GM19463 (cell line): ENCODE results near the gene SRRM1.
"Not testable (repeated sequence)": the region's sequence is repeated elsewhere in the genome, so short reads cannot be mapped to it uniquely, and the experiment has no call there.

Source experiments
- ATAC-seq: cut with Tn5 transposase; IDR thresholded peaks from one replicate; pipeline ENCODE4 v1.9.1; 2021; ENCODE audit warnings: mild to moderate bottlenecking, moderate library complexity; ENCODE audit not compliant: unreplicated experiment

Gene SRRM1

DNA sequence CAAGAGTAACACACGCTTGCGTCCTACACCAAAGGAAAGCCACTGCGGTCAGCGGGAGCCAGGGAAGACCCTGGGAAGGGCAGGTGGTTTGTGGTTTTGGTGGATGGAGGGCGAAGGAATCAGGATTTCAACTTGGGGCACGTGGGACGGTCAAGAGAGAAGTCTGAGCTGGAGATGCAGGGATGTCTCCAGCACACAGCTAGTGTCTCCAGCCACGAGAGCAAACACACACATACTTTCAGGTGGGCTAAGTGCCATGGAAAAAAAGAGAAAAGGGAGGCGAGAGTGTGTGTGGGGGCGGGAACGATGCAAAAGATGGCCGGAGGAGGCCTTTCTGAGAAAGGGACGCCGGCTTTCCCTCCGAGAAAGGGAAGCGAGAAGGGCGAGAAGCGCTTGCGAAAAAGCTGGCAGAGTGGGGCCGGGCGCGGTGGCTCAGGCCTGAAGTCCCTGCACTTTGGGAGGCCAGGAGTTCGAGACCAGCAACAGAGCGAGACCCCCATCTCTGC is 1.4 kb upstream of the SRRM1 start:
- ATAC-seq: no peak

DNA sequence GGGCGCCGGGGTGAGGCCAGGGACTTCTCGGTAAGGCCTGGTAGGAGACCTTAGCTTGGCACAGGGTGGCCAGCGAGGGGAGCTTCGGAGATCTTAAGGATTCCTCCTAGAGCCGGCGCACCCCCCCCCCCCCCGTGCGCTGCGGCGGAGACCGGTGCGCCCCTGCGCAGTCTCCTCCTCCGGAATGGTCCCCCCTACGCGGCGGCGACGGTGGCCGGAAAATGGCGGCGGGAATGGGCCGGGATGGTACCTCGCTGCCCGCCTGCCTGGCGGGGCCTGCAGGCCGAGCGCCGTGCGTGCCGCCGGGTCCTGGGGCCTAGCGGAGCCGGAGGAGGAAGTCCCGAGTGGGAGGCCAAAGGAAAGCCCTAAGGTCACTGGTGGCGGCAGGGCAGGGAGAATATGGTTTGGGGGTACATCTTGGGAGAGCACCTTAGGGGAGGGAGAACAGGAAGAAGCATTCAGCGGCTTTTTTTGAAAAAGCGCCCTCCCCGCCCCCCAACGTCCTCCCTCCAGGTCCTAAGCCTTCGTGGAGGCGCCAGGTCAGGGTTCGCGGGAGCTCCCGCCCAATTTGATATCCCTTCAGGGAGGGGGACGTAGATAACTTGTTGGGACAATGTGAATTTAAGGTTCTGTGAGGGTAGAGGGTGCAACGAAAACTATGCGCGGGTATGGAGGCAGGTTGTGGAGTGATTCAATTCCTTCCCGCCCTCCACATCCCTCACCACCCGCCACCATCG is 429 bp downstream of the SRRM1 start:
- peak; percentile 9 for ATAC-seq

DNA sequence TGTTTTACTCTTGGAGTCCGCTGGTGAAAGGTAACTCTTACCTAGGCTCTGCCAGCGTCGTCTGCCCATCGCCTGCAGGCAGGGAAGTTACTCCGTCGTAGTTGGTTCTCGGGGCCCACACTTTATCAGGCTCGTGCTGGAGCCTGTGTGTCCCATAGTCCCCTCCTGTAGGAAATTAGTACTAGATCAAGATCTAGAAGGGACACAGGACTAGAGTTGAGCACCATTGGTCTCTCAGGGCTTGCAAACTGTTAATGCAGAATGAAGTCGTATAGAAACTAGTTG is 940 bp downstream of the SRRM1 start:
- no peak for ATAC-seq

DNA sequence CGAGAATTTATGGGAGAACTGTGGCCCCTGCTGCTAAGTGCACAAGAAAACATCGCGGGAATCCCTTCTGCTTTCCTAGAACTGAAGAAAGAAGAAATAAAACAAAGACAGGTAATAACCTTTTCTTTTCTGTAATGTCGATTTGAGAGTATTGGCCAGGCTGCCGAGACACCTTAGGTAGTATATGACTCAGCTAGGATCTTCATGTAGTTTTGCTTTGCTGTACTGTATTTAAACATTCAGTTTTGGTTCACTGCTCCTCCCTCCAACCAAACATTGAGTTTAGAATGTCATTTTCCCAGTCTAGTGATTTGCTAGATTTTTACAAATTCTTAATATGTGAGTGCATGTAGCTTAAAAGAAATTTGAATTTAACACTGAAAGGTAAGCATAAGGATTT is 5.8 kb downstream of the SRRM1 start:
- ATAC-seq: no peak

DNA sequence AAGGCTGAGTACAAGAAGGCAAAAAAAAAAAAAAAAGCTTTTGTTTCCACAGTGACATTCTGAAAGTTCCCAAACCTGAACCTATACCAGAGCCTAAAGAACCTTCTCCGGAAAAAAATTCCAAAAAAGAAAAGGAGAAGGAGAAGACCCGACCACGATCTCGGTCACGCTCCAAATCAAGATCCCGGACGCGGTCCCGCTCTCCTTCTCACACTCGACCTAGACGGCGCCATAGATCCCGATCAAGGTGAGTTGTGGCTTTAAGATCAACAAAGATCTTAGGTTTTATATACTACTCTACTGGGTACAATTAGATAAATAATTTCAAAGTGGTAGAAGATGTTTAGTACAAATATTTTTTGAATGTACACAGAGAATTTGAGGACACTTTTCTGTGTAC is 9.3 kb downstream of the SRRM1 start:
- no peak for ATAC-seq

DNA sequence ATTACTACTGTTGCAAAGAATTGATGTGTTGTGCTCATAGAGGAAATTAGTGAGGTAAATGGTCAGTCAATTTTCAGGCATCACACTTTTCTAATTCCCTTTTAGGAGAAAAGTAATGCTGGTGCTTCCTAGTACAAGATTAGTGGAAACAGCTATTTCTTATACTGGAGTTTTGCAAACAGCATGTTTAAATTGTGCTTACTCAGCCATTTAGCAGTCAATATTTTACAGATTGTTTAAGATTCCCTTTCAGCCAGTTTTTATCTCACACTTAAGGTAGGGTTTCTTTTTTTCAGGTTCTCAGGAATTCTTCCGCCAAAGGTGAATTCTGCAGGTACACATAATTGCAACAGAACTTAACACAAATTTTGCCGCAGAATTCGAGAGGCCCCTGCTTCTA is 10.9 kb downstream of the SRRM1 start:
- no peak for ATAC-seq

DNA sequence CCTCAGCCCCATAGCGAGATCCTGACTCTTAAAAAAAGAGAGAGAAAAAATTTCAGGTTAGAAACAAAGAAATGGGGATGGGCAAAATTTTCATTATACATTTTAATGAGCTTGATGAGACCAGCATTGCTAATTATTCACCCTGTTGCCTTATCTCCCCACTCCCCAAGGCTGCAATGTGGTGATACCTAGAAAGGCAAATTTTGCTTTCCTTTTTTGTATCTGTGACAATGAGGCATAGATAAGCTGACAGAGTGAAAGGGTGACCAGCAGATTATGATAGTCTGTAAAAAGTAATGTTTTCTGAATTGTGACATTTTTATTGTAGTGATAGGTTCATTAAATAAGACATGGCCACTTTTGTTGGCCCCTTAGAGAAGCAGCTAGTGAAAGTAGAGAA is 12.9 kb downstream of the SRRM1 start:
- ATAC-seq: no peak

DNA sequence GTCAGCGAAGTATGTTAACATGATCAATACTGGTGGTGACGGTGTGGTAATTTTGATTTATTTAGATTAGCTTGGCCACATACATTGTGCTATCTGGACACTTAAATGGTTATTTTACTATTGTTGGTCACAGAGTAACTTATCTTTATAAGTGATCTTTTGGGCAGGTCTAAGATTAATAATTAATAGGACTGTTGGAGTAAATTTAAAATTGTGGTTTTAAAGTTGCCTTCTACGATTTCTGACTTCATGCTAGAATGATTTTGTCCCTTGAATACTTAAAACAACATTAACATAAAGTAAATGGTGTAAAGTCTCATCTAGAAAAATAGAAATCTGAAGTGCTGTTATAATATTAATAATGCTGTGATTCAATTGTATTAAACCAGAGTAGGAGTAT is 14.7 kb downstream of the SRRM1 start:
- no peak for ATAC-seq

DNA sequence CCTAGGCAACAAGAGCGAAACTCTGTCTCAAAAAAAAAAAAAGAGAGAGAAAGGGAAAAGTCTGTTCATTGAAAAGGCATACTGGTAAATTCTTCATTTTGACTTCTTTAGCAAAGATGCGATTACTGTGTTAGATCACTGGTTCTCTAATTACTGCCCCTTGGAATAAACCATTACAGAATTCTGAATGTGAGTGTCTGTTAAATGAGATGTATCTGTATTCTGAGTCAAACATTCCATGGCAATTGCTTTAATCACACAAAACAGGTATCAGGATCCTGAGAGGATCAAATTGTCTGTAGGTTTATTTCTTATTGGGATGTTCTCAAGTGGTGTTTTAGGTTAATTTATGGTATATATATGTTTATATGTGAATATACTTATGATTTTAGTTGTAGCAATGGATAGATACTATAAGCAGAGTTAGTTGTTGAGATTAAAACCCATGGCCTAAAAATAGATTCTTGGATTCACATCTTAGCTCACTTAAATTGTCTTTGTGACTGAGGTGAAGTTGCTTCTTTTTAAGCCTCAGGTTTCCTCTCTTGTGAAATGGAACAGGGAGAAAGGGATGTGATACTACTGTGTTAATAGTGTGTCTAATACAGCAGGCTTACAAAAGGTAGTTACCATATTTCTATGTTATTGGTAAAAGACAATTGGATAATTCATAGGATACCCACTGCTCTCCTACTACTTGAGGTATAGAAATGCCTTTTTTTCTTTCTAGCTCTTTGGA is 16.2 kb downstream of the SRRM1 start:
- ATAC-seq: no peak

DNA sequence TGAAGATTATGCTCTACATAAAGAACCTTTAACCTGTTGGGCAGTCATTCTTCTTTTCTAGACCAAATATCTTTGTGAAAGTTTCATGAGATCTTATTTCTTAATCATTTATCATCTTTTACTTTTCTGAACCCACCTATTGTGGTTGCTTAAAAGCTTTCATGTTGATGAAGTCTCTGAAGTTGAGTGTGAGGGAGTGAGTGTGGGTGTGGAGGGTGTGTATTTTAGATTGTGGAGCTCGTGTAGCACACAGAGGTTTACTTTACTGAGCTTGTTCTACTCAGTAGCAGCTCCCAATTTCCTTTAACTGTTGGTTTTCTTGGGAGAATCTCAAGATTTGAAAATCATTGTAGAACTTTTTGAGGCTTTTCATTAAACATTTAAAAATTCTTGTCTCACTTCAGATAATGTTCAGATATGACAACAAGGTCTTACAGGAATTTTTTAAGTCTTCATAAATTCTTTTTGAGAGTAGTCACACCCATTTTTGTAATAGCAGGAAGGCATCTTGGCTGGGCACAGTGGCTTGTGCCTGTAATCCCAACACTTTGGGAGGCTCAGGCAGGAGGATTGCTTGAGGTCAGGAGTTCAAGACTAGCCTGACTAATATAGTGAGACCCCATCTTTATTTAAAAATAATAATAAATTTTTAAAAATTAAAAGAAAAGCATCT is 17.0 kb downstream of the SRRM1 start:
- ATAC-seq: no peak

DNA sequence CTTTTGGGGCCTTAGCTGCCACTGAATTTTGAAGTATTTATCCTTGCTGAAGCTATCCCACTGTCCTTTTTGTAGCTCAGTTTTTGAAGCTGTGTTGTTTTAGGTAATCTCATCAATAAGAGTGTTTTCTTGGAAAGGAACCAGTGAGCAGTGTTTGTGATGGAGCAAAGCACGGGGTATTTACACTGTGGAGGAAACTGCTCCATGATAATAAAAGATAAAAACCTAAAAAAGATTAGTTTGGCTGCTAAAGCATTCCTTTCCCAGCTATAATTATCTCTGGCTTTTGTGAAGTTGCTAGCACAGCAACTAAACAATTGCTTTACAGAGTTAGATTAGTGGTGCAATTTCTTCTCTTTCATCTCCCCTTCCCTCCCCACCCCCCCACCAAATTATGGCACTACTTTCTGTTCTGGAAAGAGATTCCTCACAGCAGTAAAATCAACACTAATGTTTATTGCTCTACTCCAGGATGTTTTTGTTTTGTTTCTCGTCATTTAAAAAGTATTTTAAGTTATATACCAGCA is 21.5 kb downstream of the SRRM1 start:
- ATAC-seq: no peak

DNA sequence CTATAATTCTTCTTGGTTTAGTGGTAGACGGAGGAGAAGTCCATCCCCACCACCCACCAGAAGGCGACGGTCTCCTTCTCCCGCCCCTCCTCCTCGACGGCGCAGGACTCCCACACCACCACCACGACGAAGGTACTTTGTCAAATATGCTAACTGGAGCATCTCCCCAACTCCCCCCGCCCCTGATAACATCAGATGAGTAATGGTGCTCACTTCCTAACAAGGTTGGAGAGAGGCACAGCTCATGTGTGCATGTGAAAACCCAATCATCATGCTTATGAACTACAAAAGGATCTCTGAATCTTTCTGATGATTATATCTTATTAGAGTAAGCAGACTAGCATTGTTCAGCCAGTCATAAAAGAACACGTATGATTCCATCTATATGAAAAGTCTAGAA is 23.7 kb downstream of the SRRM1 start:
- no peak for ATAC-seq

DNA sequence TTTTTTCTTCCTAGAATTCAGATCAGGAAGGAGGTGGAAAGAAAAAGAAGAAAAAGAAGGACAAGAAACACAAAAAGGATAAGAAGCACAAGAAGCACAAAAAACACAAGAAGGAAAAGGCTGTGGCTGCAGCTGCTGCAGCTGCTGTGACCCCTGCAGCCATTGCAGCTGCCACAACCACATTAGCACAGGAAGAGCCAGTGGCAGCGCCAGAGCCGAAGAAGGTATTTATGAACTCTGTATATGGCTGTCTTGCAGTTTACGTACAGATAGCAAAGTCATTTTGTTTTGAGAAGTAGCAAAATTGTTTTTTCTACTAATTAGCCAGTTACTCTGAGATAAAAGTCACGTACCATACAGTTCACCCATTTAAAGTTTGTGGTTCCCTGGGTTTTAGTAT is 28.3 kb downstream of the SRRM1 start:
- ATAC-seq: not testable (repeated sequence)

DNA sequence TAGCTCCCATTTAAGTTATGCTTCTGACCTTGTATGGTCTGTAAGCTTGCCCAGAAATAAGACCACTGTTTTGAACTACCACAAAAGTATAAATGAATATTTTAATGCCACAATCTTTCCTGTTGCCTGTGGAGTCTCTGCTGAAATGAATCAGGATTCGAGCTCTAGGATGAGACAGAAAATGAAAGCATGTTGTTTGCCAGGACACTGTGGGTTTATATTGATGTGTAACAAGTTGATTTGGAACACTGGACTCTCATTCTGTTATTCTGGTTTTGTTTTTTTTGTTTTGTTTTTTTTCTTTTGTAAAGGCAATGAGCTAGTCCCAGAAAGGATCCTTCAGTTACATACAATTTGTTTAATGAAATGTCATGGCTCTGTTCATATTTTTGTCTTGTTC is 29.6 kb downstream of the SRRM1 start:
- ATAC-seq: not testable (repeated sequence)

DNA sequence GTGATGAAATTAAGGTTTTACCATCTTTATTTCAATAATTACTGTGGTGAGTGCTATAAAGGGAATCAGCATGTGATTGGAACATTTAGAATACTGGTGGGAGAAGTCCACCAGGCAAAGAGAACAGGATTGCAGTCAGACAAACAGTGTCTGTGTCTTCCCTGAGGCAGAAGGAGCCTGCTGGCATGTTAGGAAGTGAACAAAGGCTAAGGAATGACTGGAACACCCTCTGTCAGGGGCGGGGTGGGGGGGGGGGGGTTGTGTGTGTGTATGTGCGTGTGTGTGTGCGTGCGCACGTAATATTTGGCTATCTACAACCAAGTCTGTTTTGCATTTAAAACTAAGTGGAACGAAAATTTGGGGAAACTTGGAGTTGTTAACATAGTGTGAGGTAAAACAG is 30.2 kb downstream of the SRRM1 start:
- no peak for ATAC-seq

DNA sequence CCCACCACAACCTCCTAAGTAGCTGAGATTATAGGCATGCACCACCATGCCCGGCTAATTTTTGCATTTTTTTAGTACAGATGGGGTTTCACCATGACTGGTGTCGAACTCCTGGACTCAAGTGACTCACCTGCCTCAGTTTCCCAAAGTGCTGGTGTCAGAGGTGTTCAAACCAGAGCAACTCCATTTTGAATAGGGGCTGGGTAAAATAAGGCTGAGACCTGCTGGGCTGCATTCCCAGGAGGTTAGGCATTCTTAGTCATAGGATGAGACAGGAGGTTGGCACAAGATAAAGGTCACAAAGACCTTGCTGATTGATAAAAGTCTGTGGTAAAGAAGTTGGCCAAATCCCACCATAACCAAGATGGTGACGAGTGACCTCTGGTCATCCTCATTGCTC is 35.3 kb downstream of the SRRM1 start:
- not testable (repeated sequence) for ATAC-seq

DNA sequence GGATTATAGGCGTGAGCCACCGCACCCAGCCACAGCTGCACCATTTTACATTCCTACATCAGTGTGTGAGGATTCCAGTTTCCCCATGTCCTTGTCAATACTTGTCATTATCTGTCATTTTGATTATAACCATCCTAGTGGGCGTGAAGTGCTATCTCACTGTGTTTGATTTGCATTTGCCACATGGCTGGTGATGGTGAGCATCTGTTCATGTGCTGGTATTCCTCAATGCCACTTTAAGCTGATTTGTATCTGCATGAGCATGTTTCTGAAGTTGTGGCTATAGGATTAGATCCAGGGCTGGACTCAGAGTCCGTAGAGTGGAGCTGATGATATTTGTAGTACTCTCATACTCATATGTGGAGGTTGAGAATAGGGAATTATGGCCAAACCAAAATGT is 36.6 kb downstream of the SRRM1 start:
- no peak for ATAC-seq

DNA sequence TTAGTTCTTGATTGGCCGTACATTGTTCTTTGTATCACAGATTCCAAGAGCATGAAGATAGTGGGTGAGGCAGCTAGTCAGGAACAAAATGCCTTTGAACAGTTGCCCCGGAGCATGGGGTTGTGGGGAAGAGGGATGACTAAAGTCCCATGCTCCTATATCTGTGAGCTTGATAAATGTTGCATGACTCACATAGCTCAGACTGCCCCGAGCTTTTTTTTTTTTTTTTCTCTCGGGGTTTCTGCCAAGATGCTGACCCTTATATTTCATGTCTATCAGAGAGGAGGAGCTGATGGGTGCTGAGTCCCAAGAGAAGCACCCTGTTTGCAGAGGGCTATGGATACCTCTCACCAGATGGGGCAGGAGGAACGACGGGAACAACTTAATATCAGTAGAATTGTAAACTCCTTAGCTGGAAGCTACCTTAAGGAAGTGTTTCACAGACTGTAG is 40.6 kb downstream of the SRRM1 start:
- no peak for ATAC-seq

DNA sequence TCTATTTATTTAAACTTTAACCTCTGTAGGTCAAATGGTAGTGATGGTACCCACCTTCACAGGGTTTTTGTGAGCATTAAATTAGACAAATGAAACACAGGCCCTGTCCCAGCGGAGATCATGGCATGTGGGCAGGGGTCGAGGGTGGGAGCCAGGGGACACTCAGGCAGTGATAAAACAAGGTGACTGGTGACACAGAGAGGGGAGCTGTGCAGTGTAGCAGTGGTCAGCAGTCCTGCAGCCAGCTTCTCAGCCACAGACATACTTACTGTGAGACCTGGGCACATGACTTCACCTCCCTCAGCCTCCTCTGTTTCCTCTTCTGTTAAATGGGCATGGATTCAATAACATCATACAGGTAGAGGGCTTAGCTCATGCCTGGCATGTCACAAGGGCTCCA is 44.9 kb downstream of the SRRM1 start:
- no peak for ATAC-seq

DNA sequence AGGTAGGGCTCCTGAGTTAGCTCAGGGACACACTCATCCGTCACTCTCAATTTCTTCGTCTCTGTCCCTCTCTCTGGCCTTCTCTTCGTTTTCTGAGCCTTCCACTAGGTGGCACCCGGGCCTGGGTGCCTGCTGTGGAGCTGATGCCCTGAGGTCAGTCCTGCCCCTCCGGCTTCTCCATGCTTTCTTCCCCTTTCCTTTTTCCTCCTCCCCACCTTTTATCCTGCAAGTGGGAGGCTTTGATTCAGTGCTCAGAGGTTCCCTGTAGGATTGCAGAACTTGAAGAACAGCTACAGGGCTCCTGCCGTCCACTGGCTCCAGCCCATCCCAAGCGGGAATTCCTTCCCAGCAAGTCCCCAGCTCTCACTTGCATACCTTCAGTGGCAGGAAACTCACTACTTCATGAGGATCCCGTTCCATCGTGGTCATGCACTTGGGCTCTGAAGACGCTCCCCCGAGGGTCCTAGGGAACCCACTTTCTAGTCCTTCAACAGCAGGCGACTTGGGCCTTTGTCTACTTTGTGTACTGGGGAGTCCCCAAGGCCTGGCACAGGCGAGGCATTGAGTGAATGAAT is 45.6 kb downstream of the SRRM1 start:
- ATAC-seq: no peak

DNA sequence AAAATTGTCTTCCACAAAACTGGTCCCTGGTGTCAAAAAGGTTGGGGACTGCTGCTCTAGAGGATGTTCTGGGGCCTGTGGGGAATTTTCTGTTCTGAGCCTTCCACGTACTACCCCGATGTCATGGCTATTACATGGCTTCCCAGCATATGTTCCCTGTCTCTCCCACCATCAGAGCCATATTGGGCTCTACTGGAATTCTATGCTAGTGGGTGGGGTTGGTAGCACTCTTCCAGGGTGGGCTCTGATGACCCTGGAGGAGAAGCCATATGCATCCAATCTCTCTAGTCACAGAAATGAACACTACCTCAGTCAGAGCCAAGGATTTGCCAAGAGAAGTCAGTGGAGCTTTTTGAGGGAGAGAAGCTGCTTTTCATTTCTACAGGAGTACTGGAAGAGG is 47.9 kb downstream of the SRRM1 start:
- no peak for ATAC-seq
